HEK293T (cell line): Measurements from ENCODE around the gene TREML1.

Experiments
- ARNT ChIP-seq: fragments of 450-650 bp; IDR thresholded peaks from 2 replicates; pipeline ENCODE4 v1.6.1; 2017; ENCODE audit warnings: mild to moderate bottlenecking
- BHLHE40 ChIP-seq: fragments of 450-650 bp; IDR thresholded peaks from 2 replicates; pipeline ENCODE4 v1.6.1; 2016; ENCODE audit warnings: mild to moderate bottlenecking, moderate library complexity, borderline replicate concordance
- CTBP1 ChIP-seq: fragments of 450-650 bp; IDR thresholded peaks from 2 replicates; pipeline ENCODE4 v1.6.1; 2016; ENCODE audit warnings: borderline replicate concordance
- FOXA1 ChIP-seq: fragments of 450-650 bp; IDR thresholded peaks from 2 replicates; pipeline ENCODE4 v1.6.1; 2016; ENCODE audit warnings: mild to moderate bottlenecking
- FOXK2 ChIP-seq: fragments of 450-650 bp; IDR thresholded peaks from 2 replicates; pipeline ENCODE4 v1.6.1; 2016; ENCODE audit warnings: mild to moderate bottlenecking
- FOXM1 ChIP-seq: fragments of 450-650 bp; IDR thresholded peaks from 2 replicates; pipeline ENCODE4 v1.6.1; 2017; ENCODE audit warnings: mild to moderate bottlenecking, borderline replicate concordance
- HDGF ChIP-seq: fragments of 450-650 bp; IDR thresholded peaks from 2 replicates; pipeline ENCODE4 v1.6.1; 2017; ENCODE audit warnings: antibody characterized with exemption, borderline replicate concordance
- L3MBTL2 ChIP-seq: fragments of 450-650 bp; conservative IDR thresholded peaks from 2 replicates; pipeline ENCODE4 v1.6.1; 2016; ENCODE audit warnings: mild to moderate bottlenecking
- LEF1 ChIP-seq: fragments of 450-650 bp; IDR thresholded peaks from 2 replicates; pipeline ENCODE4 v1.6.1; 2017; ENCODE audit warnings: mild to moderate bottlenecking, borderline replicate concordance
- NFRKB ChIP-seq: fragments of 450-650 bp; IDR thresholded peaks from 2 replicates; pipeline ENCODE4 v1.6.1; 2016; ENCODE audit warnings: mild to moderate bottlenecking, moderate library complexity
- SP1 ChIP-seq: fragments of 450-650 bp; IDR thresholded peaks from 2 replicates; pipeline ENCODE4 v1.6.1; 2017
- TARDBP ChIP-seq: fragments of 450-650 bp; IDR thresholded peaks from 2 replicates; pipeline ENCODE4 v1.6.1; 2016
- ZNF384 ChIP-seq: fragments of 450-650 bp; IDR thresholded peaks from 2 replicates; pipeline ENCODE4 v1.6.1; 2016
- TF ChIP-seq, protein P1 (sequence below): fragments of 450-650 bp; IDR thresholded peaks from 2 replicates; pipeline ENCODE4 v1.6.1; 2016

DNA sequence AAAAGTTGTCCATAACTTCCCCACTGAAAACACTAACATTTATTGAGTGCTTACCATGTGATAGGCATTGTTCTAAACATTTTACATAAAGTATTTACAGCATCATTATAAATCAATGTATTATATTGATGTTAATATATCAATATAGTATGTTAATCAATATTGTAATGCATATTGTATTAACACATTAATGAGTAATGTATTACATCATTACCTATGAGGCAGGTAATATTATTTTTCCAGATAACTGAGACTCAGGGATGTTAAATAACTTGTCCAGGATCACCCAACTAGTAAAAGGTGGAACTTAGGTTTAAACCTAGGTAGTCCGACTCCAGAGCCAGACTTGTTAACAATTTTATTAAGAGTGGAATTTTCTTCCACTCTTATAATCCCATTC is 20.9 kb upstream of the TREML1 start:
- TF ChIP-seq NFRKB: no peak
- TF ChIP-seq, protein P1, sequence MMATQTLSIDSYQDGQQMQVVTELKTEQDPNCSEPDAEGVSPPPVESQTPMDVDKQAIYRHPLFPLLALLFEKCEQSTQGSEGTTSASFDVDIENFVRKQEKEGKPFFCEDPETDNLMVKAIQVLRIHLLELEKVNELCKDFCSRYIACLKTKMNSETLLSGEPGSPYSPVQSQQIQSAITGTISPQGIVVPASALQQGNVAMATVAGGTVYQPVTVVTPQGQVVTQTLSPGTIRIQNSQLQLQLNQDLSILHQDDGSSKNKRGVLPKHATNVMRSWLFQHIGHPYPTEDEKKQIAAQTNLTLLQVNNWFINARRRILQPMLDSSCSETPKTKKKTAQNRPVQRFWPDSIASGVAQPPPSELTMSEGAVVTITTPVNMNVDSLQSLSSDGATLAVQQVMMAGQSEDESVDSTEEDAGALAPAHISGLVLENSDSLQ: no peak
- TF ChIP-seq SP1: no peak
- TF ChIP-seq CTBP1: no peak
- TF ChIP-seq FOXA1: no peak
- TF ChIP-seq FOXK2: no peak
- TF ChIP-seq TARDBP: no peak
- no peak for TF ChIP-seq BHLHE40
- TF ChIP-seq ARNT: no peak
- no peak for TF ChIP-seq ZNF384
- no peak for TF ChIP-seq LEF1
- TF ChIP-seq FOXM1: no peak
- no peak for TF ChIP-seq L3MBTL2
- no peak for TF ChIP-seq HDGF
